HG02588 (cell line): Measurements from ENCODE around the gene MKX.

Source experiments
- ATAC-seq: cut with Tn5 transposase; IDR thresholded peaks from one replicate; pipeline ENCODE4 v1.9.1; 2021; ENCODE audit warnings: mild to moderate bottlenecking, moderate library complexity; ENCODE audit not compliant: unreplicated experiment

Gene MKX, protein sequence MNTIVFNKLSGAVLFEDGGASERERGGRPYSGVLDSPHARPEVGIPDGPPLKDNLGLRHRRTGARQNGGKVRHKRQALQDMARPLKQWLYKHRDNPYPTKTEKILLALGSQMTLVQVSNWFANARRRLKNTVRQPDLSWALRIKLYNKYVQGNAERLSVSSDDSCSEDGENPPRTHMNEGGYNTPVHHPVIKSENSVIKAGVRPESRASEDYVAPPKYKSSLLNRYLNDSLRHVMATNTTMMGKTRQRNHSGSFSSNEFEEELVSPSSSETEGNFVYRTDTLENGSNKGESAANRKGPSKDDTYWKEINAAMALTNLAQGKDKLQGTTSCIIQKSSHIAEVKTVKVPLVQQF

GRCh38 chr10:27745732-27746396, at the start of gene MKX:
Gene MKX, minus strand, starts transcription at chr10:27745819. Its CDS starts 2,404 bp downstream, at chr10:27743415.
- ATAC-seq, result no peak

- no peak for ATAC-seq
Observed at GRCh38 chr10:27794157-27794556, 48.5 kb upstream of the MKX start.

GRCh38 chr10:27792216-27792615, 46.6 kb upstream of the MKX start:
- no peak for ATAC-seq

DNA sequence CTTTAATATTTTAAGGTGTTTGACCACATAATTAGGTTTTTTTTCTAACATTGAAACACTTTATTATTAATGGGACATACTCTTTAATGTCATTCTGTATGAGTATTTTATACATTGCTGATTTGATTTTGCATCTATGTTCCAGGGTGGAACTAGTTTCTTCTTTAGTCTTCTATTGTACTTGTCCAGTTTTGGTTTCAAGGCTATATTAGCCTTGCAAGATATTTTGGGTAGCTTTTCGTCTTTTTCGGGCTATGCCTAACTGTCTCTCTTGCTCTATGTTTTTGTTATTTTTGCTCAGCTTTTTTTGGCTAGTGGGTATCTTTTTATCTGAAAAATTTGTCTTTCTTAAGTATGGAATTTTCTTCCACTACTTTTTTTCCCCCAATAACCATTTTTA, 38.7 kb upstream of the MKX start:
- no peak for ATAC-seq

GRCh38 chr10:27783660-27784059, 38.0 kb upstream of the MKX start:
- no peak for ATAC-seq

DNA sequence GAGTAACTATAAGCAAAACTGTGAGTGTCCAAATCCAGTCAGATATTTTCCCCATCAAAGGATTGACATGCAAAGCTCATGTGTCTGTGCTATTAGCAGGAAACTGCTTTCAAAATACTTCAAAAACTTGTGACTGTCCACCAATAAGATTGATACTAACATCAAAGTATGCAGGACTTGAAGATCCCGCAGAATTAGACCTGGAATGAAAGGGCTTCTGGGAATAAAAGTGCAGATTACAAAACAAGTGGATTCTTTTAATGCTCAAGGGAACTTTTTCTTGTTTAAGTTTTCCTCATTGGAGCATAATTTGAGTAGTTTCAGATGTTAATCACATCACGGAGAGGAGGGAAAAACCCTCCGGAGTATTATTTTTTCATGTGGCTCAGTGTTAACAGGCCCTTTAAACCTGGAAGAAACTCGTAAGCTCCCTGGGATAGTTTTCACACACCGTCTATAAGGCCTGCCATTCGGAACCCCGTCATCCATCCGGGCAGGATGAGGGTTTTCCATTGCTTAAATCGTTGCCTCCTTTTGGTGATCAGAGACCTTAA, 33.9 kb upstream of the MKX start:
- no peak for ATAC-seq

DNA sequence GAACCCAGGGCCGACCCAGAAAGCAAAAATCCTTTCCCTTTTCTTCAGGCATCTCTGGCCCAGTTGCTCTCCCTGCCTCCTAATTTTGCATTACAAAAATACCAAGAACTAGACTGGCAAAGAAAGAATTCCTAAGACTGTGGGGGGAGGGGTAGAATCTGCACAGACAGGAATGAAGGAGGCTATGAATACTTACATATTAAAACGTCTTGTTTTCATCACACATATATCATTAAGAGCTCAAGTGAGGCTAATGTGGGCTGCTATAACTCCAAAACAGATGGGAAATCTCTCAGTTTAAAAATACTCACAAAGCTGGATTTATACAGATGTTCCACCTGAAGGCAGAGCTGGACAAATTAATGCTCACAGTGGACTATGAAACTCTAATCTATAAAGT, 29.2 kb upstream of the MKX start:
- ATAC-seq, result no peak

DNA sequence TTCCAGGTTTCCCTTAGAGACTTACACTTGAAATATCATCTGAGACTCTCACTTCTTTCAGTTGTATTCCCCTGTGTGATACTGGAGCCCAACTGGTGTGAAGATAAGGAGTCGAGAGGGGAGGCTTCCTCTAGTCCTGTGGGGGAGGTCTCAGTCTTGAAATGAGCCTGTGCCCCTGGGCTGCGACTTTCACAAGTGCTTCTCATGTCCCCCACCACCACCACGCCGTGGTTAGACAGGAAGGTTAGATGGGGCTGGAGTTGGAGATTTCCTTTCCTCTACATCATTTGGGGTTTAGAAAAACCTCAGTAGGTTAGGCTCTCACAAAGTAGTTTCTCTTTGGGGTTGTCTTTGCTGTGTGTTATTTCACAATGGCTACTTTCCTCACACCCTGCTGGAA, 25.6 kb upstream of the MKX start:
- ATAC-seq, result no peak

DNA sequence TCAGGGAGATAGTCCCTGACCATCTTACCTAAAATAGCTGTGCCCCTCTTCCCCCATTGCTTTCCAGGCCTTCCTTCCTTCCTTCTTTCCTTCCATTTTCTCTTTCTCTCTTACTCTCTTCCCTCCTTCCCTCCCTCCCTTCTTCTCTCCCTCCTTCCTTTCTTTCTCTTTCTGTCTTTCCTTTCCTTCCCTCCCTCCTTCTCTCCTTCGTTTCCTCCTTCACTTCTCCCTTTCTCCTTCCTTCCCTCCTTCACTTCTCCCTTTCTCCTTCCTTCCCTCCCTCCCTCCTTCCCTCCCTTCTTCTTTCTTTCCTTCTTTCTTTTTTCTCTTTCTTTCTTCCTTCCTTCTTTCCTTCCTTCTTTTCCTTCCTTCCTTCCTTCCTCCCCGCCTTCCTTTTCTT, 24.6 kb upstream of the MKX start:
- ATAC-seq, result no peak

GRCh38 chr10:27760867-27761266, 15.2 kb upstream of the MKX start:
- ATAC-seq, result no peak

- no peak for ATAC-seq
Observed at GRCh38 chr10:27759483-27760272, 14.1 kb upstream of the MKX start.

DNA sequence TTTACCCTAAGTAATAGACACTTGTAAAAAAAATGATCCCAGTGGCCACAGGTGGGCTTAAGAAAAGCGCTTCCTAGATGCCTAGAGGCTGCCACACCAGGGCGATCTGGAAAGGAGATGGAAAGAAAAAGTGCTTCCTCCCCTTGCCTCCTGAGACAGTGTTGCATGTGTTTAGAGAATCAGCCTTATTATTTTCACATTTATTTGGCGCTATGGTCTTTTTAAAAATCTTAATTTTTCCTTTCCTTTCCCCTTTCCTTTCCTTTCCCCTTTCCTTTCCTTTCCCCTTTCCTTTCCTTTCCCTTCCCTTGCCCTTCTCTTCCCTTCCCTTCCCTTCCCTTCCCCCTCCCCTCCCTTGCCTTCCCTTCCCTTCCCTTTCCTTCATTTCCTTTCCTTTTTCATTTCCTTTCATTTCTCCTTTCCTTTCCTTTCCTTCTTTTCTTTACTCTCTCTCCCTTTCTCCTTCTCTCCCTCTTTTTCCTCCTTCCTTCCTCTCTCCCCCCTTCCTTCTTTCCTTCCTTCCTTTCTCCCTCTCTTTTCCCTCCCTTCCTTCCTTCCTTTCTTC, 7.1 kb upstream of the MKX start:
- no peak for ATAC-seq

DNA sequence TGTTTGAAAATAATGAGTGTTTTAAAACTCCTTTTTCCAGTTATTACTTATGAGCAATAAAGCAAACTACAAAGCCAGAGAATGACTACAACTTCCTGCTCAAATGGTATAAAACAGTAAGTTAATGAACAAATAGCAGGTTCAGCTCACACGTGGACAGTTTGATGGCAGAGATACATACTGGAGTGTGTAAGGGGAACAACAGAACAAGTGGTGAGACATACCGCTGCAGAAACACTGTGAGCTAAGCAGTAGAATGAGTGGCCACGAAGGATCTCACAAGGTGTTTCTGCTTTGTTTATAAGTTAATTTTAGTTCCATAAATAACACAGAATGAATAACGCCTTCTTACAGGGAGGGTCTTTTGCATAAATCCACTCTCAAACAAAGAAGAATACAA, 3.0 kb upstream of the MKX start:
- no peak for ATAC-seq

GRCh38 chr10:27747096-27747451, 1.5 kb upstream of the MKX start:
- no peak for ATAC-seq

- ATAC-seq, result no peak
Observed at GRCh38 chr10:27746397-27747095, 927 bp upstream of the MKX start.

DNA sequence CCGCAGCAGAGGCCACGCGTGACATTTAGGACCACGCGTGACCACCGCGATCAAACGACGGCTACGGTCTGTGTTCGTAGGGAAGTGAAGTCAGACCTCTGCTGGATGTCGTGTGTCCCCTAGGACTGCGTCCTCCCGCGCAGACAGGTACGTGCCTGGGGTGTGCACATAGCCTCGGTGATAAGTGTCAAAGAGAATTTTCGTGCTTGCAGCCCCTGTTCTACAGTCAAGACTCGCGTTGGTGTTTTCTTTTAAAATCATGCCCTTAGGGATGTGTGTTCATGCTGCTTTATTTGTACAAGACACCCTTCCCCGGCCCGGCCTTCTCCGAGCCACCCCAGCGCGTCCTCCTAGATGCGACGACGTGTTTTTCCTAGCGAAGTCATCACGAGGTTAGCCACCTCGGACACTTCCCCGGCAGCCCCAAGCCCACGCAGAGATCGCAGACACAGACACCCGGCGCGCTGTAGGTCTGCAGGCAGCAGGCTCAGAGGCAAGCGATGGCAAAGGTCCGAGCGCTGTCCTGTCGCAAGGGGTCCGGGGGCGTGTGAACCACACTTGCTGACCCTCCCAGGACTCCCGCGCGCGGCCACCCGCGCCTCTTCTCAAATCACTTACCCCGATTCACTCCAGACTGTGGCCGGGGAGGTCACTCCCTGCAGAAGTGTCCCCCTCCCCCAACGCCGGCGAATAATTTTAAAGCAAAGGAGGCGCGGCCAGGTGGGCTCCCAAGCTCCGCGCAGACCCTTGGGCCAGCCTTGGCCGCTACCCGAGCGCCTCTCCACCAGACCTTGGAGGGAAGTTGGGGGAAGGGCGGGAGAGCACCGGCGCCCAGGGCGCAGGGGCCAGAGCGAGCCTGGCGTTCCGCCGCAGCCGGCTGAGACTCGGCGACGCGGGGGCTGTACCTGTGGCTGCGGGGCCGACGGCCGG, 552 bp downstream of the MKX start:
- no peak for ATAC-seq

DNA sequence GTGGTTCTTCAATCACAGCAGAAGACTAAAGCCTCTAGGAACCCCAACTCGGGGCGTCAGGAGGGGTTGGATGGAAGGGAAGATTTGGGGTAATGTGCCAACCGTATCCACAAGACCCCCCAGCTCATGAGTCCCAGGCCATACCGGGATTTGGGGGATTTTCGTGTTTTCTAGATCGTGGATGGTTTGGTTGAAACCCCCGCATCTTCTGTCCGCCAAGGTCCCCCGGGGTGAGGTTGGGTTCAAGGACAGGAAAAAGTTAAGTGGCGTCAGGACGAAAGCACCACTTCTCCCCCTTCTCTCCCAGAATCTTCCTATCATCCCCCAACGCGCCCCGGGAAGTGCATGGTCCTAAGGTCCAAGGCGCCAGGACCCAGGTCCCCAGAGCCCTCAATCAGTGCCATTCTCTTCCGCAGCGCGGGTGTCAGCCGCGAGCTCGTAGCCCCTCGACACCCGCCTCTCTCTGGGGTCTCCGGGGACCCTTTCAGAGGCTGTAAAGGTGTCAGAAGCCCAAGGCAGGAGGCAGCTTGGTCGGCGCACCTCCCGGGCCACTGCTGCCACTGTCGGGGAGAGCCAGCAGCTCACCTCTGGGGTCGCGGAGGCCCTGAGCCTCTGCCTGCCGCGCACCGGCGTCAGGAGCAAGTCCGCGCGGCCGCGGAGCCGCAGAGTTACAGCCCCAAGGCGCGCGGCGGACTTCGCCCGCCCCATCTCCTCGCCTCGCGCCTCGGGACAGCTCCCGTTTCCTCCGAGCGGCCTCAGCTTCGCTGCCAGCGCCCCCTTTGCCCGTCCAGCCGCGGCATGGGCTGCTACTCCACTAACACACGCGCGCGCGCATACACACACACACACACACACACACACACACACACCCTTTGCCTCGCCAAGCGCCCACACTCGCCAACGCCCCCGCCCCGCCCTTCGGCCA, 1.5 kb downstream of the MKX start:
- no peak for ATAC-seq

GRCh38 chr10:27743012-27743876, 2.4 kb downstream of the MKX start:
- no peak for ATAC-seq
